Colon (tissue), 2 donors: Measurements from ENCODE around the gene ANXA4.
"Not testable (repeated sequence)": the region's sequence is repeated elsewhere in the genome, so short reads cannot be mapped to it uniquely, and the experiment has no call there.

Experiments used
- FAIRE-seq: peaks from 2 replicates; lab custom pipeline; 2012; peaks lifted over from hg19 to GRCh38; lab: Jason Lieb, UNC
- donor health status: control.
- donor health status: control.

ANXA4 gene

GRCh38 chr2:69755862-69756467, 14.0 kb downstream of the ANXA4 start:
- FAIRE-seq = no peak

- no peak for FAIRE-seq
Observed at GRCh38 chr2:69762025-69762424, 20.1 kb downstream of the ANXA4 start.

- FAIRE-seq = no peak
Observed at GRCh38 chr2:69762513-69763494, 20.9 kb downstream of the ANXA4 start.

- FAIRE-seq = not testable (repeated sequence)
Observed at GRCh38 chr2:69763831-69764230, 21.9 kb downstream of the ANXA4 start.

GRCh38 chr2:69764286-69765095, 22.6 kb downstream of the ANXA4 start:
- no peak for FAIRE-seq

- no peak for FAIRE-seq
Observed at GRCh38 chr2:69765096-69765380, 23.1 kb downstream of the ANXA4 start.

- no peak for FAIRE-seq
Observed at GRCh38 chr2:69766014-69766413, 24.1 kb downstream of the ANXA4 start.

GRCh38 chr2:69767034-69767433, 25.1 kb downstream of the ANXA4 start:
- FAIRE-seq = no peak

- FAIRE-seq = no peak
Observed at GRCh38 chr2:69768235-69768634, 26.3 kb downstream of the ANXA4 start.

GRCh38 chr2:69768789-69769188, 26.9 kb downstream of the ANXA4 start:
- FAIRE-seq = no peak

- FAIRE-seq = no peak
Observed at GRCh38 chr2:69769272-69769671, 27.3 kb downstream of the ANXA4 start.

- FAIRE-seq = no peak
Observed at GRCh38 chr2:69770193-69770702, 28.3 kb downstream of the ANXA4 start.

GRCh38 chr2:69770747-69771146, 28.8 kb downstream of the ANXA4 start:
- no peak for FAIRE-seq

- no peak for FAIRE-seq
Observed at GRCh38 chr2:69771461-69771860, 29.5 kb downstream of the ANXA4 start.

GRCh38 chr2:69773206-69773605, 31.3 kb downstream of the ANXA4 start:
- FAIRE-seq = no peak

- FAIRE-seq = not testable (repeated sequence)
Observed at GRCh38 chr2:69774258-69774983, 32.5 kb downstream of the ANXA4 start.

- no peak for FAIRE-seq
Observed at GRCh38 chr2:69774984-69775982, 33.3 kb downstream of the ANXA4 start.

GRCh38 chr2:69776886-69777785, 35.2 kb downstream of the ANXA4 start:
- no peak for FAIRE-seq

- no peak for FAIRE-seq
Observed at GRCh38 chr2:69777786-69778105, 35.8 kb downstream of the ANXA4 start.
